Esophagus squamous epithelium (tissue), 4 donors: ENCODE results near the gene HACL1.

ENCODE experiments used
- CTCF ChIP-seq, 6 experiments: fragments of 450-650 bp in 4 of 6; fragments of 200-600 bp in 2 of 6; sonication (generic) in 2 of 6; IDR thresholded peaks; one replicate each; pipeline ENCODE4 v1.5.1; 2016 to 2019; ENCODE audit warnings: antibody characterized with exemption in 6 of 6, mild to moderate bottlenecking in 4 of 6, moderate library complexity in 4 of 6
- POLR2A ChIP-seq, 4 donors: fragments of 450-650 bp; IDR thresholded peaks; one replicate each; pipeline ENCODE4 v1.6.1; 2017; ENCODE audit warnings: antibody characterized with exemption in 4 of 4, mild to moderate bottlenecking in 4 of 4, moderate library complexity in 3 of 4

- TF ChIP-seq CTCF (IDR thresholded peaks at IDR 0.05) (no peak), POLR2A (IDR thresholded peaks at IDR 0.05) (no peak)
These were observed 14.7 kb upstream of the HACL1 start for GRCh38 chr3:15616053-15616452.
